Left forelimb (tissue), 1 donor: ENCODE data around the gene TMEM219.
"Not testable (repeated sequence)": the region's sequence is repeated elsewhere in the genome, so short reads cannot be mapped to it uniquely, and the experiment has no call there.

Source experiments
- DNase-seq: peaks from one replicate; pipeline ENCODE4 v3.0.0-alpha.2; 2018; ENCODE audit warnings: low spot score

TMEM219 gene

DNA sequence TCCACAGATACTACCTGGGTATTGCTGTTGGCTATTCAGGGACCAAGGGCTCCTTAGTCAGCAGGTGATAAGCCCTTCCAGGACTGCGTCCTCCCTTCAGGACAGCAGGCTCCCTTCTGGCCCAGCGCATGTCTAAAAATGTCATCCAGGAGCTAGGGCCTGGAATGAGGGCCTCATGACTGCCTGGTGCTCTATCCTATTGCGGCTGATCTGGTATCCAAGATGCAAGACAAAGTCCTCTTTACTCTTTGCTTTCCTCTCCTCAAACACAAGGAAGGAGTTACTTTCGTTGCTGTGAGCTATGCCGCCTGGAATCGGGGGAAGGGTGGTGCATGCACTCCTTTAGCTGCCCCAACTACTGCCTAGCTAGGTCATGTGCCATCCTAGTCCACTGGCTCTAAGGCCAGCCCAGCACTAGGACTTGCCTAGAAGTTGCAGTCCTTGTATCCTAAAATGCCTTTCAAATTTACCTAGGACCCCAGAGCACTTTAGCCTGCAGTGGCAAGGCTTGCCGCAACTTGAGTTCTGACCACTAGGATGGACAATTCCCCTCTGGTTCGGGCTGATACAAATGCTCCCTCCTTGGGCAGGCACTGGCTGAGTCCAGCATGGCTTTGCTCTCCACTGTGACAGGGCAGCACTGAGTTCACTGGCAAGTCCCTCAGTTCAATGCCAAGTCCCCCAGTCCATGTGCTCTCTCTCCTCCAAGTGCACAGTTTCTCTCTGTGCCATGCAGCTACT lies 10.1 kb upstream of the TMEM219 start:
- DNase-seq, result no peak

DNA sequence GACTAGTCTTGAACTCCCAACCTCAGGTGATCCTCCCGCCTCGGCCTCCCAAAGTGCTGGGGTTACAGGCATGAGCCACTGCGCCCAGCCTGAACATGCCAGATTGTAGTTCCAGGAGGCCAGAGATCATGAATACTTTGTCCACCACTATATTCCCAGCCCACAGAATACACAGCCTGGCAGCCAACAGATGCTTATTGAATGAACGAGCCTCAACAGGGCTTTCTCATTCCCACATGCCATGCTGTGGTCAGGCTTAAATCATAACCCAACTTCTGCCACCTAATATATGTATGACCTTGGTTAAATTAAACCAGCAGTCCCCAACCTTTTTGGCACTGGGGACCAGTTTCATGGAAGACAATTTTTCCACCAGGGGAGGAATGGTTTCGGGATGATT lies 3.1 kb upstream of the TMEM219 start:
- DNase-seq, result no peak

DNA sequence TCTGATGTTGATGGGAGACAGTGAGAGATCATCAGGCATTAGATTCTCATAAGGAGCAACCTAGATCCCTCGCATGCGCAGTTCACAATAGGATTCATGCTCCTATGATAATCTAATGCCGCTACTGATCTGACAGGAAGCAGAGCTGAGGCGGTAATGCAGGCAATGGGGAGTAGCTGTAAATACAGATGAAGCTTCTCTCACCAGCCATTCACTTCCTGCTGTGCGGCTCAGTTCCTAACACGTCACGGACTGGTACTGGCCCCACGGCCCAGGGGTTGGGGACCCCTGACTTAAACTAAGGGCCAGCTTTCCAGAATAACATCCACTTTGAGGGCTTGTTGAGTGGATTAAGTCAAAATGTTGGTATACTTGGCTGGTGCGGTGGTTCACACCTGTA lies 2.6 kb upstream of the TMEM219 start:
- no peak for DNase-seq

DNA sequence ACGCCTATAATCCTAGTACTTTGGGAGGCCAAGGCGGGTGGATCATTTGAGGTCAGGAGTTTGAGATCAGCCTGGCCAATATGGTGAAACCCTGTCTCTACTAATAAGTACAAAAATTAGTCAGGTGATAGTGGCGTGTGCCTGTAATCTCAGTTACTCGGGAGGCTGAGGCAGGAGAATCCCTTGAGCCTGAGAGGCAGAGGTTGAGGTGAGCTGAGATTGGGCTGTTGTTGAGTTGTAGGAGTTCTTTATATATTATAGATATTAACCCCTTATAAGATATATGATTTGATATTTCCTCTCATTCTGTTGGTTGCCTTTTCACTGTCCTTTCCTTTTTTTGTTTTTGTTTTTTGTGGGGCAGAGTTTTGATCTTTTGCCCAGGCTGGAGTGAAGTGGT lies 2.1 kb upstream of the TMEM219 start:
- DNase-seq, result not testable (repeated sequence)

DNA sequence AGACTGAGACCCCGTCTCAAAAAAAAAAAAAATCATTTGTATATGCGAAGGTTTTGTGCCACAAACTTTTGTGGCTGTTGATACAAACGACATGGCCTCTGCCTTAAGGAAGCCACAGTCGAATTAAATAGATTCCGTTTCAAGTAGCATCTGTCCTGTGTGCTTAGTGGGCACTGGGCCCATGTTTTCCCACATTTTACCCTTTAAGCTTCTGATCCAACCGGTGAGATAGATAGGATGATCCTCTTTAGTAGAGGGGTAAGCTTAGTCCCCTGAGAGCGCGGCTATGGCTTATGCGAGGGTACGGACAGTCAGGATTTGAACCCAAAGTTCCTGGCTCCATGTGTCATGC lies 776 bp upstream of the TMEM219 start:
- no peak for DNase-seq

DNA sequence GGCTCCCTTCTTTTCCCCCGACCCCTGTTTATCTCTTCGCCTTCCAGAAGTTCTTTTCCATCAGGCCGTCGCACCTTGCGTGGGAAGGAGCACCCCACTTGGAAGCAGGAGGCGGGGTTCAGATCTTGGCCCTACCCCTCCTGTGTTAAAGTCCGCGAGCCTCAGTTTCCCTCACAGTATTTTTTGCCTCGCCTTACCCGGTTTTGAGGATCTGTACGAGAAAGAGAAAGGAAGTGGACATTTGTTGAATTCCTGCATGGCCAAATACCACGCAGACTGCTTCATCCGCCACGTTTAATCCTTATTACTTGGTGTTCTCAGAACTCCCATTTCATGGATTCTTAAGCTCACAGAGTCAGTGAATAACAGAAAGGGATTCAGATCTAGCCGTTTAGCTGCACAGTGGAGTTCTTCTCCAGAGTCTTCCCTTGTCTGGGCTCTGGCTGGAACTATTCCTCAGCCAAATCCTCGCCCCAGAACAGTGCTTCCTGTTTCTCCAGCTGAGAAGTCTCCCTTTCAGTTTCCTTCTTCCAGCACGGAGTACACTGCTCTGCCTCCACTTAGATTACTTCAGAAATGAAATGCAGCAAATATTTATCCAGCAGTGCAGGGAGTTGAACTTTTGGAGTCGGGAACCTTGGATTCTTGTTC lies 590 bp downstream of the TMEM219 start:
- DNase-seq, result no peak

DNA sequence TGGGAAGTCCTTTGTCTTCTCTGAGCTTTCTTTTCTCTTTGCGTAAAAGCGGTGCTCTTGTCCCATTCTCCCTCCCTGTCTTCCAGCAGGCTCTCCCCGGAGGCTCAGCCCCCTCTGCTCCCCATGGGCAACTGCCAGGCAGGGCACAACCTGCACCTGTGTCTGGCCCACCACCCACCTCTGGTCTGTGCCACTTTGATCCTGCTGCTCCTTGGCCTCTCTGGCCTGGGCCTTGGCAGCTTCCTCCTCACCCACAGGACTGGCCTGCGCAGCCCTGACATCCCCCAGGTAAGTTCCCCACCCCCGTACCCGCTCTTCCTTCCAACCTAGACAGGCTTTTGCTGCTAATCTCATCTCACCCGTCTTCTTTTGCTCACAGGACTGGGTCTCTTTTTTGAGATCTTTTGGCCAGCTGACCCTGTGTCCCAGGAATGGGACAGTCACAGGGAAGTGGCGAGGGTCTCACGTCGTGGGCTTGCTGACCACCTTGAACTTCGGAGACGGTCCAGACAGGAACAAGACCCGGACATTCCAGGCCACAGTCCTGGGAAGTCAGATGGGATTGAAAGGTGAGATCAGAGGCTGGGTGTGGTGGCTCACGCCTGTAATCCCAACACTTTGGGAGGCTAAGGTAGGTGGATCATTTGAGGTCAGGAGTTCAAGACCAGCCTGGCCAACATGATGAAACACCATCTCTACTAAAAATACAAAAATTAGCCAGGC lies 1.3 kb downstream of the TMEM219 start:
- no peak for DNase-seq

DNA sequence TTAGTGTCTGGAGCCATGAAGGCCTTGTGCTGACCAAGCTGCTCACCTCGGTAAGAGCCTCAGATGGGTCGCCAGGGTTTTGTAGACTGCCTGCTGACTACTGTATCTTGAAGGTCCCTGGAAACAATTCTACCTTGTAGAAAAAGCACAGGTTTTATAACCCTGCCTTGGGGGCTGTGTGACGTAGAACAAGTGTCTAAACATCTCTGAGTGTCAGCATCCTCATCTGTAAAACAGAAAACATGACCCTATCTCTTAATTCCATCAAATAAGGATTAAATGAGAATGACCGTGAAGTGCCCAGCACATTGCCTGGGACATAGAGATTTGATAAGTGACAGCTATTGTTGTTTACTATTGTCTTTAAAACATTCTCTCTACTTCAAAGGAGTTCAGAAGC lies 6.3 kb downstream of the TMEM219 start:
- DNase-seq, result no peak

DNA sequence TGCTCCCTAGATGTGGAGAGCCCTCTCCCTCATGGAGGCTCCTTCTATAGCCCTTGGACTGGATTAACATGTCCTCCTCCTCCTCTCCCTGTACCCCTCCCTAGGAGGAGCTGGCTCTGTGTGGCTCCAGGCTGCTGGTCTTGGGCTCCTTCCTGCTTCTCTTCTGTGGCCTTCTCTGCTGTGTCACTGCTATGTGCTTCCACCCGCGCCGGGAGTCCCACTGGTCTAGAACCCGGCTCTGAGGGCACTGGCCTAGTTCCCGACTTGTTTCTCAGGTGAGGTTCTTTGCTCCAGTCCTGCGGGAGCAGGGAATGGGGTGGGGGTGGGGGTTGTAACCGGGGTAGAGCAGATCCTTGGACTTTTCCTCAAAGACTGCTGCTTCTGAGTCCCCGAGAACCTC lies 9.4 kb downstream of the TMEM219 start:
- DNase-seq, result no peak

DNA sequence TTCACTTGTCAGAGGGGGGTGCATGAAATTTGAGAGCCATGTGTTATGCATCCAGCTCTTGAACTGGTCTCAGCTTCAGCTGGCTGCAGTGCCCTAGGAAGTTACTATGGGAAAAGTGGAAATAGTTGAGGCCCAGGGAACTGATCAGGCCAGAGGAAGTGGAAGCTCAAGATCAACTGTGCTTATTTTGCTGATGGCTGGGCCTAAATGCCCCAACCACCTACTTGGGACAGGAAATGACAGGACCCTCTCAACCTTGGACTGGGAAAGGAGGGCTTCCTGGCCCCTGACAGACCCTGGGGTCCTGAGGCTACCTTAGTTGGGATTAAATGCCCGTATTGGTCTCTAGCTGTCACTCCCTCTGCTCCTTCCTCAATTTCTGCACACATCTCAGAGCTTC lies 10.6 kb downstream of the TMEM219 start:
- DNase-seq, result no peak

DNA sequence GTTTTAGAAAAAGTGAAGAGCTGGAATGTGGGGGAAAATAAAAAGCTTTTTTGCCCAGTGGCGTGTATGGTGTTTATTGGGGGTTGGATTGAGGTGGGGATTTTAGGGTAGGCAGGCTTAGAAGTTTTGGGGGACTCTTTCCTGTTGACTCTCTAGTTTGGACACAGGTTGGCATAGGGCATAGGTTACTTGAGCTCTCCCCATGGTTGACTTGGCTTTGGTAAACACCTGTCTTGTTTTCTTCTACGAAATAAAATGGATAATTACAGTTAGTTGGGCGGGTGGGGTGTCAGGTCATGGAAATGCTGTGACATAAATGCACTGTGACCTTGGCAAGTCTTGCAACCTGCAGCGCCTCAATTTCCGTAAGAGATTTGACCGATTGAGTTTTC lies 11.1 kb downstream of the TMEM219 start:
- no peak for DNase-seq

DNA sequence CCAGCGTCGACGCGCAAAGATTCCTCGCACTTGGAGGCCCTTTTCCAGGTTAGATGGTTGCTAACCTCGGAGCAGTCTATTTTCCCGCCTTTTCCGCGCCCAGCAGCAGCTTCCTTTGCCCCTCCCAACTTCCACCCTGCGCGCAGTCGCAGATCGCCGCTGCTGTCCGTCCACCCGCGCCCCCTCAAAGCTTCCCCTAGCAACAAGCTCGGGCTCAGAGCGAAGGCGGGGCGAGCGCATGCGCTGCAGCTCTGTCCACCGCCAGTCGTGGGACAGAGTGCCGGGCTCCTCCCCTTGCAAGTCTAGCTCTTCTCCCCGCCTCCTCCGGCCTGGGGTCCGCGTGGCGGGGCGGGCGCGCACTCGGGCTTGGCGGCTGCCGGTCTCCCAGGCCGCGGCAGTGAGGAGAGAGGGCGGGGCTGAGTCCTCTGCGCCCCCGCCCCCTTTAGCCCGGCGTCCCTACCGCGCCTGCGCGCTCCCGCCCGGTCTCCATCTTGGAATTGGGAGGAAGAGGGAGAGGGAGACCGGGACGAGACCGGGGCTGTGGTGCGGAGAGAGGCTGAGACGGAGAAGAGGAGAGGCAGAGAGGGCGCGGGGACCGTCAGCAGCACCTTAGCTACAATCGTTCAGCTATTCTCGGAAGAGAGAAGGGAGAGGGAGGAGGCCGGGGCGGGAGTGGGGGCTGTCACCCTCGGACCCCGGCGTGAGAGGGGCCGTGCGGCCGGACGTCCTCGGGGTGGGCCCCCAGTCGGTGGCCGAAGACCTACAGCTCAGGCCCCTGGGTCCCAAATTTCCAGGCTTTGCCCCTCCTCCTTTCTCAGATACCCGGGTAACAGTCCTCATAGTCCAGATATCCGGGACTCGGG lies 11.7 kb downstream of the TMEM219 start, which contains the start of gene TAOK2:
TAOK2 (plus strand) TSS at position 485 of the 863 bp plus-strand sequence. CDS start 3,905 bp downstream, outside the sequence.
- peak; percentile 99 for DNase-seq

DNA sequence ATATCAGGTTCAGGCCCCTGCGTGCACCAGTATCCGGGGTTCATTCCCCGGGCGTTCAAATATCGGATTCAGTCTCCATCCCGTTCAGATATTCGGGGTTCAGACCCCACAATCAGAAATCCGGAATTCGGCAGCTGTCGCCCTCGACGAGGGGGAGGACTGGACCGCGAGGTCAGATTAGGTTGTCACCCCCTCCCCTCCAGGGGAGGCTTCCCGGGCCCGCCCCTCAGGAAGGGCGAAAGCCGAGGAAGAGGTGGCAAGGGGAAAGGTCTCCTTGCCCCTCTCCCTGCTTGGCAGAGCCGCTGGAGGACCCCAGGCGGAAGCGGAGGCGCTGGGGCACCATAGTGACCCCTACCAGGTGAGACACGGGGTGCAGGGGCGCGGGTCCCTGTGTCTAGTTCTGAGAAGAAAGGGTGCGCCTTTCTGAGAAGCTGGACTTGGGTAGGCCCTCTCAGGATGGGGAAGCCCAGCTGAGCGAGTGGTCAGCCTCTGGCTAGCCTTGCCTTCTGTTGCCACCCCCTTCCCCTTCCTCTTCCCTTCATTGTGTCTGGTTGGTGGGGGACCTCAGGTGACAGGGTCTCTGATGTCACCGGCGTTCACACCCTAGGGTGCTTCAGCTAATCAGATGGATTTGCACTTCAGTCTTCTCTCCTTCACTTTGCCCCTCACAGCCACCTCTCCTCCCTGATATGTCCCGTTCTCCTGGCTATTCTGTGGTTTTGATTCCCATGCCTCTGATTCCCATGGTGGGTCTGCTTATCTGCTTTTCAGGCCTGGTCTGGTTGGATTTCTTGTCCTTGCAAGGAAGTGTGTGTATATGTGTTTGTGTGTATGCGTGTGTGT lies 12.6 kb downstream of the TMEM219 start:
- no peak for DNase-seq

DNA sequence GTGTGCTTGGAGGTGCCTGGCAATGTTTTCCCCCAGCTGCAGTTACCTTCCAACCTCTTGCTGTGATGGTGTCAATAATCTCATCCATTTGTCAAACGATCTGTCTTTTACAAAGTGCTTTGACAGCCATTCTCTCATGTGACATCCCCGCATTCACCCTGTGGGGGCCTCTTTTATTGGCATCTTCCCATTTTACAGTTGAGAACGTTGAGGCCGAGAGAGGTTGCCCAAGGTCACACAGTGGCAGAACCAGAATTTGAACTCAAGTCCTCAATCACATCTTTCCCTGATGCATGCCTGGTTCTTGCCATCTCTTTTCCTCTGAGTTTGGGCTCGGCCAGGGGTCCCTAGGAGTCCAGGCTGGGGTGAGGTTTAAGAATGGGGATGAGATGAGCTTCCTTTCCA lies 13.3 kb downstream of the TMEM219 start:
- DNase-seq, result peak; percentile 22

DNA sequence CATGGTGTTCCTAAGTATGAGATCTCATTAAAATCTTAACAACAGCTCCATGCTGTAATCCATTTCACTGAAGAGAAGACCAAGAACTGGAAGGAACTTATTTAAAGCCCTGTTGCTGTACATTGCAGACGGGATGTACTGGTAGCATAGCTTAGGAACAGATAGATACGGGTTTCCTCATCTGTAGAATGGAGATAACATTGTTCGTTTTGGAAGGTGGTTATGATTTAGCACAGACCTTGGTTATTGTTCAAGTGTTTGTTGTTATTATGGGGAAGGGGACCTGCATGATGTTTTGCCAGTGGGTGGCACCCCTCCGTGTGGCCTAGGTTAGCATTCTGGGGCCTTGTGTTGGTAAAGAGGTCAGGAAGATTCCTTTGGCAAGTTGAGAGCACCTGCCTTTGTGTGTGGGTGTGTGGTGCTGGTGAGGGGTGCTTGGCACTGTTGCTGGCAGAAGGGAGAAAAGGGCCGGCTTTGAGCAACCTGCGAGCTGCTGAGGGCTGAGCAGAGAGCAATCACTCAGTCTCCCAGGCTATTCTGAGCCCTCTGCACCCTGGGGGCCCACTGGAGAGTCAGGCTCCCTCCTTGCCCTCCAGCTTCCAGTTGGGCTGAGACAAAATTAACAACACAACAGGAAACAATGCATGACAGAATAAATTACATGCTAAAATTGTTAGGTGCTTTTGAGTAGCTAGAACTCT lies 14.1 kb downstream of the TMEM219 start:
- DNase-seq, result peak; percentile 42

DNA sequence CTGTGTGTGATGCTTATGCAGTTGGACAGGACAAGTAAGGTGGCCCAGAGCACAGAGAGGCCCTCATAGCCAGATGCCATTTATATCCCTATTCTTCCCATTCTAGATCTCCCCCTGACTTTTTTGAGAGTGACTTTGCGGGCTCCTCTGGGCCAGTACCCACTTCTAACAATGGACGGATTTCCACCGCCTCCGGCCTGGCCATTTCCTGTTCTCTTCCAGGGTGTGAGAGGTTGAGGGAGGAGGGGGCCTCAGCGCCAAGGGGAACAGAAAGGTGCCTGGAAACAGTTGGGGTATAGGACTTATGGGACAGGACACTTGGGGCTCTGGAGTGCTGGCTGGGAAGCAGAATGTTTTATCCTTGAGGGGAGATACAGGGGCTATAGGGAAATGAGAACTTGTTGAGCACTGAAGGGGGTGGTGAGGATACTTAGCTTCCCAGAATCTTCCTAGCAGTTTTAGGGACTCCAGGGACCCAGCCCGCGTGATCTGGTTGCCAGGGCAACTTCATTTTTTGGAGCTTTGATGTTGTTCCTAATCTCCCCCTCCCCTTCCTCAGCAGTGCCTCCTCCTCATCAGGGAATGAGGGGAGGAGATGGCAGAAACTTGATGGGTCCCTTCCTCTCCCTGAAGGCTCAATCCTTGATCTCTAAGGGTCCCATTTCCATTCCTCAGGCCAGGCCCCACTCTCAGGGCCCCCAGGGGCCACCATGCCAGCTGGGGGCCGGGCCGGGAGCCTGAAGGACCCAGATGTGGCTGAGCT lies 15.4 kb downstream of the TMEM219 start:
- DNase-seq, result peak; percentile 53

DNA sequence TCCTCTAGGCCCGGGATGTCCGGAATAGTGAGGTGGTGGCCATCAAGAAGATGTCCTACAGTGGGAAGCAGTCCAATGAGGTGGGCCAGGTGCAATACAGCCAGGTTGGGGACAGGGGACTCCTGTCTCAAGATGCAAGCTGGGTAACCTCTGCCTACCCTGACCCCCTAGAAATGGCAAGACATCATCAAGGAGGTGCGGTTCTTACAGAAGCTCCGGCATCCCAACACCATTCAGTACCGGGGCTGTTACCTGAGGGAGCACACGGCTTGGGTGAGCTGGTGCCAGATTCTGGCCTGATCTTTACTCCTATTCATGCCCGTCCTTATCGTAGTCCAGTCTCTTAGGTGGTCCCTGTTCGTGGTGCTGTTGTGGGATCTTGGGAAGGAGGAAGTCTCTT lies 16.2 kb downstream of the TMEM219 start:
- DNase-seq, result no peak

DNA sequence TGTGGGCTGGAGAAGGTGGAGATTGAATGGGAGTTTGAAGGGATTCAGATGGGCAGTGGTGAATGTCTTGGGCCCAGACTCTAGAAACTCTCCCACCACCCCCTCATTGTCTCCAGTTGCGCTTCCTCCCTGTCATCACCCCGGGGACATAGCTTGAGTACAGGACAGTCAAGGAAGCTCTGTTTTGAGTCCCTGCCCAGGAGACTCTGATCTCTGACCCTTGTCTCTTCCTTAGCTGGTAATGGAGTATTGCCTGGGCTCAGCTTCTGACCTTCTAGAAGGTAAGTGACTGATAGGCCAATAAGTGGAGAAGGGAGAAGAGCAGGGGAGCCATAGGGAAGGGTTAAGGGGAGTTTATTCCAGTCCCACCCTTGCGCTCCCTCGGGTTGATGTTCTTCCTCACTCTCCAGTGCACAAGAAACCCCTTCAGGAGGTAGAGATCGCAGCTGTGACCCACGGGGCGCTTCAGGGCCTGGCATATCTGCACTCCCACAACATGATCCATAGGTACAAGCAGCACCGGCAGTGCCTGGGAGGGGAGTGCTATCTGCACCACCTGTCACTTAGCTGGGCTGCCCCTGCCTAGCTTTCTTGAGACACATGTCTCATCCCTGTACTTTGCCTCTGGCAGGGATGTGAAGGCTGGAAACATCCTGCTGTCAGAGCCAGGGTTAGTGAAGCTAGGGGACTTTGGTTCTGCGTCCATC lies 16.8 kb downstream of the TMEM219 start:
- DNase-seq, result no peak
